CD4-positive, alpha-beta T cell treated with Interleukin-4 for 1 hour (primary cell): ENCODE measurements around the gene KRTAP3-2.

Source experiments
- DNase-seq, 2 donors: peaks; one replicate each; pipeline ENCODE4 v3.0.0-alpha.2; 2020 to 2022

The KRTAP3-2 gene

DNA sequence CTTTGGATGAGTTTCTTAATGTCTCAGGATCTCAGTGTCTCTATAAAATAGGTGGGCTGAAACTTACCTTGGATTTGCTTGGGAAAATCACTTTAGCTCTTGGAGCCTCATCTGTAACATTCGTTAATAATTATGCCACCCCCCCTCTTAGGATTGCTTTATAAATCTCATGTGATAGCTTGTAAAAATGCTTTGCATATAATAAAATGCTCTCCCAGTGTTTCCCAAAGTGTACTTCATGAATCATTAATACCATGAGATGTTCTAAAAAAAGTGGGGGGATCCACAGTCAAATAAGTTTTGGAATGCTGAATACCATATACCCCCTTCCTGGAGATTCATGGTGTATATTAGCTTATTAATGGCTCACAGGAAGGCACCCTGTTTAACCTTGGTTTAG is 38.1 kb downstream of the KRTAP3-2 start:
- no peak for DNase-seq

DNA sequence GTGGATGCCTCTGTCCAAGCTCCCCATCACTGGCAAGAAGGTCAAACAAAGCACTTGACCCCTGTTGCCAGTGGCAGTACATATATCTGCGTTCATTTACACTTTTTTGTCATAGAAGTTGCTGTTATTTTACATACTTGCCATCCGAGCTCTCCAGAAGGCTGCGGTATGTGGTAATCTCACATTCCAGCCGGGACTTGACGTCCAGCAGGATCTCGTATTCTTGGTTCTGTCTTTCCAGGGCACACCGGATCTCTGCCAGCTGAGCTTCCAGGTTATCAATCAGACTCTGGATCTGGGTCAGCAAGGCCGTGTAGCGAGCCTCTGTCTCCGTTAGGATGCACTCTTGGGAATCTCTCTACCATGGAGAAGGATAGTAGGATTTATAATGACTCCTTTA is 39.6 kb downstream of the KRTAP3-2 start:
- DNase-seq, result no peak

DNA sequence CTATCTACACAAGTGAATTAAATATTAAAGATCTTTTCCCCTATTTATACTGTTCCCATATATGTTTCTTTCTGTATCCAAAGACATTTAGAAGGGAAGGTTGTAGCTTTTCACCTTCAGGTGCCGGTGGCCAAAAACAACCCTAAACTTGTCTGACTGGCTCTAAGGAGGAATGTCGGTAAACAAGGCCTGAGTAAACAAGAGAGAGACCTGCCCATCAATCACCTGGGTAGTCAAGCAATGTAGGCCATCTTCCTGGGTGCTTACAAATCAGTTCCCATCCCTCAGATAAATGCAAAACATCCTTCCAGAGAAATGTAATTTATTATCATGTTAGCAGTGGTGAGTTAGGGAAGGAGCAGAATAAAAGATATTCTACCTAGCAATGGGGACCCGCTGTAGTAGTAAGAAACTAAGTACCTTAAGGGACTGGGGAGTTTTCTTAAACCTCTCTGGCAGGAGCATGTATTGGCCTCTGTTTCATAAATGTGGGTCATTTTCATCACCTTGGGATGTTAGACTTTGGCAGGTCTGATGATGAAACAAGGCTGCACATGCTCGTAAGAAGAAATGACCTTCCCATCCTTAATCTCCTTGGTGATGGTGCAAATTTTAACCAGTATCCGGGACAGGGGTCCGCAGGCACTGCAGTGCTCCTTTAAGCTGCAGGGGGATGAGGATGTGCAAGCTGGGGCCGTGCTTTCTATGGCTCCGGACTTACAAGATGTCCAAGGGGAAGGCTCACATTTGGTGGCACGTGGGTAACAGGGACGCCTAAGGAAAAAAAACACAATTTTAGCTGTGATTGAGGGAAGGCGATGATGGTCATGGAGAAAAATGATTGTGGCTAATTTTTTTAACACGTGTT is 41.4 kb downstream of the KRTAP3-2 start:
- no peak for DNase-seq

- no peak for DNase-seq
Measured at GRCh38 chr17:40956401-40957254, 43.1 kb downstream of the KRTAP3-2 start.

GRCh38 chr17:40953881-40954280 is 45.8 kb downstream of the KRTAP3-2 start:
- DNase-seq, result no peak

DNA sequence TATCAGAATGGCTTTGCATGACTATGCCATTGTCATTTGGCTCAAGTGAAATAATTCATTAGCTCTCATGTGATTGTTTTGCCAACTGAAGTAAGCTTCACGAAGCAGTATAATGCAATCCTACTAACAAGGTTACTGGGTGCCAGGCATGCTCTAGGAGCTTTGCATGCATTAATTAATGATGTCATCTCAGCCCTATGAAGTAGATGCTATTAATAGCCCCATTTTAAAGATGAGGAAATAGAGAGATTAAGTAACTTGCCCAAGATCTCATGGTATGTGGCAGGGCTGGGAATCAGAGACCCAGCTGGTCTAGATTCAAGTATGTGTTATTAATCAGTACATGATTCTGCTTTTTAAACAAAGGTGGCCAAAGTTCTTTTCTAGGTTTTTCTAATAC is 47.0 kb downstream of the KRTAP3-2 start:
- DNase-seq, result no peak

DNA sequence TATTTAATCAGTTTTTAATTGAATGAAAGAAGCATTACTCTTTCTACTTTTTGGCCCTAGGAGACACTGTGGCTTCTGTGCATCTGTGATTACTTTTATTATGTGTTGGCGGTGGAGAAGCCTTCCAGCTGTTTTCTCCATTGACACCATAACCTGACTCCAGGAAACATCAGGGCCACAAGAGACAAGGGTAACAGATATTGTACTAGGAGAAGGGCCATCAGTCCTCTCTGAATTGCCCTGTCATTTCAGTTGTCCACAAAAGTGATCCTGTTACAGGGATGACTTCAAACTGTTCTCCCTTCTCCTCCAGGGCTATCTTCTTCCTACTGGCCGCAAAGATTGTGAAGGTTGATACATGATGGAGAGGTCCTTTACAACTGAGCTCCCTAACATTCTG is 47.6 kb downstream of the KRTAP3-2 start:
- DNase-seq, result no peak

DNA sequence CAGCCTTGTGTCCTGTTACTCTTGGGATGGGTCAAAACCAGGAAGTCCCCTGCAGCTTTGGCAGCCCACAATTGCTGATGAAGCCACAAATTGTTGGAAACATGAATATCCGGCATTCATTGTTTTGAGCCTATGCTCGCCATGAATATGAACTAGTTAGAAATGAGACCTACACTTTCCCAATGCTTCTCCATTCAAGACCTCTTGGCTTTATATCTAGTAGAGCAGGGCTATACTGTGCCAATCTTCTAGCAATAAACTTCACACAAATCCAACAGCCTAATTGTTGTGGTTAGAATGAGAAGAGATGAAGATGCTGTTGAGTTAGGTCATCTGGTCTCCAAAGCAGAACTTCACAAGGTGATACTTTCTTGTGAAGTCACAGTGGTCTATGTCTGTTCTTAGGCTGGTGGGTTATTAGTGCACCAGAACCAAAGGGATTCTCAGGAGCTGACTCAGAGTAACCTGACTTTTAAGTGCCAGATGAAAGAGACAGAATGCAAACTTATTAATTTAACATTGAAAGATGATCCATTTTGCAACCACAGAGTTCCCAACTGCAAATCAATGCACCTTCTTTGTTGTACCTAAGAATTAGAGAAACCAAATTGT is 48.6 kb downstream of the KRTAP3-2 start:
- no peak for DNase-seq

DNA sequence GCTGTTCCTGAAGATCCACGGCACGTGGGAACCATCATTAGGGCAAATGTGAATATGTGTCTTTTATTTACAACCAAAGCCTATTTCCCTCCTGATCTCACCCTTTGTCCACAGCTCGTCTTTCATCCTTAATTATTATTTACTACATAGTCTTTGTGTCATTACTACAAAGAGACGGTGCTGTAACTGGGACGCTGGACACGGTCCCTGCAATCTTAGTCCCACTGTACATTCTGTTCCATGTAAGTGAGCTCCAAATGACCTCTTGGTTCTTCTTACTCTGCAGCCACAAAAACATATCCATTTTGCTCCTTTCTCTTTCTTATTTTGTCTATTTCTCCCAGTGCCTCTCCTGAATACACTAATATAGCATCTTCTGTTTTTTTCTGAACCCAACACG is 49.5 kb downstream of the KRTAP3-2 start:
- DNase-seq, result no peak

DNA sequence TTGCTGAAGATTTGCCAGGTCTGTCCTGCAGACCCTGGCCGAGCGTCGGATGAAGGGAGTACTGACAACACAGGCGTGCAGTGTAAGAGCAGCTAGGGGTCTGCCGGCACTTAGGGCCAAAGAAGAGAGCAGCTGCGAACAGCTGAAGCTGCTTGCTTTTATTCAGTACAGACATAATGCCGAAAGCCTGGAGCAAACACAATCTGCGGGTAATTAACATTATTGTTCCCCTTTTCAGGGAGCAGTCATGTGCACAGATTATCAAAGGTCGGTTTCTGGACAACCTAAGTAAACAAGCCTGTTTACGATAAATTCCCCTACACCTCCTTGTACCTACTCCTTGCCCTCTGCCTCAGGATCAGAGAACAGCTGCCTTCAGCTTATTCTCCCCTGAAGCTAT is 50.3 kb downstream of the KRTAP3-2 start:
- no peak for DNase-seq
